Pancreas (tissue), 10 donors: ENCODE data around the gene SPO11. TPM values are rescaled to one million over a fixed set of nuclear protein-coding genes. Genes with fewer than 3 reads are reported as not detected.
A peak's percentile ranks its signal among the peaks of the same experiment; 100 is the strongest.
"Not testable (repeated sequence)": the region's sequence is repeated elsewhere in the genome, so short reads cannot be mapped to it uniquely, and the experiment has no call there.

Source experiments
- ATAC-seq, 4 donors: fragments of 200-7000 bp; cut with Tn5 transposase; one replicate each; pipeline versions ENCODE4 v1.8.0 to v1.9.1; 2020; ENCODE audit warnings: mild to moderate bottlenecking in 4 of 4, moderate library complexity in 4 of 4
- DNase-seq, 6 donors: peaks; one replicate each; pipeline ENCODE4 v3.0.0-alpha.2; 2020
- FAIRE-seq: peaks from 2 replicates; lab custom pipeline; 2012; peaks lifted over from hg19 to GRCh38; lab: Jason Lieb, UNC
- H3K27ac ChIP-seq, 4 donors: fragments of 200-600 bp; sonication (generic); 1 replicate in 3 of 4; 2 replicates in 1 of 4; pipeline versions ENCODE4 v1.5.0 to v1.8.0; 2020
- H3K27me3 ChIP-seq, 4 donors: fragments of 200-600 bp; one replicate each; pipeline ENCODE4 v1.8.0; 2021
- H3K36me3 ChIP-seq, 3 donors: fragments of 200-600 bp; sonication (generic) in 1 of 3; one replicate each; pipeline versions ENCODE4 v1.5.0 to v1.8.0; 2020 to 2021
- H3K4me1 ChIP-seq, 3 donors: fragments of 200-600 bp; one replicate each; pipeline ENCODE4 v1.8.0; 2021
- H3K4me3 ChIP-seq, 4 donors: fragments of 200-600 bp; sonication (generic) in 2 of 4; one replicate each; pipeline versions ENCODE4 v1.5.0 to v1.8.0; 2020 to 2021
- H3K9me3 ChIP-seq, 4 donors: fragments of 200-600 bp; one replicate each; pipeline ENCODE4 v1.8.0; 2021
- WGBS, 2 donors: extraction: QIAGEN DNeasy Blood & Tissue Kit; methylation state at CpG; one replicate each; pipeline ENCODE4 v1.1.7; 2013; 5-methylcytosine and 5-hydroxymethylcytosine counted together
- intact Hi-C, 3 donors: fragments of 100-400 bp; cut with DNase I; formaldehyde crosslinking; loops; one replicate each; pipeline versions ENCODE4 v1.11.1 to v1.14.2; 2022
- polyA plus RNA-seq, 2 donors: library from polyadenylated mRNA; stranded (reverse); fragments of 200-250 nt; gene quantifications; one replicate each; pipeline ENCODE4 v1.2.3, GENCODE V29; 2013
- total RNA-seq, 6 donors: library from RNA; stranded (reverse); fragmentation: NEBNext Ultra II Directional in 4 of 6; extraction: Animal tissue kit (Norgen Biotek cat#: 25700) in 4 of 6; gene quantifications; one replicate each; pipeline versions ENCODE4 v1.2.1 to v1.2.4, GENCODE V29; 2021 to 2023
- TF ChIP-seq, protein P1 (sequence below), 4 donors: fragments of 200-600 bp; sonication (generic) in 3 of 4; IDR thresholded peaks; one replicate each; pipeline versions ENCODE4 v1.5.0 to v1.8.0; 2021; ENCODE audit warnings: antibody characterized with exemption in 4 of 4
- donor health status: healthy with polysubstance abuse.
- donor health status: DM: no; HTN: no; CAD: no; lungs with moderate emphysema.
- donor health status: DM: no; HTN: no; CAD: no.
- donor health status: control.
- donor health status: control.
- donor health status: Bipolar disorder and iron deficiency.
- donor health status: DM: yes; HTN: yes; CAD: no.
- donor health status: DM: no; HTN: no; CAD: no.
- donor health status: DM: no; HTN: no; CAD: no.
- donor health status: DM: yes; HTN: yes; CAD: no.

SPO11 gene
- total and polyA plus RNA-seq, 8 donors: not detected

DNA sequence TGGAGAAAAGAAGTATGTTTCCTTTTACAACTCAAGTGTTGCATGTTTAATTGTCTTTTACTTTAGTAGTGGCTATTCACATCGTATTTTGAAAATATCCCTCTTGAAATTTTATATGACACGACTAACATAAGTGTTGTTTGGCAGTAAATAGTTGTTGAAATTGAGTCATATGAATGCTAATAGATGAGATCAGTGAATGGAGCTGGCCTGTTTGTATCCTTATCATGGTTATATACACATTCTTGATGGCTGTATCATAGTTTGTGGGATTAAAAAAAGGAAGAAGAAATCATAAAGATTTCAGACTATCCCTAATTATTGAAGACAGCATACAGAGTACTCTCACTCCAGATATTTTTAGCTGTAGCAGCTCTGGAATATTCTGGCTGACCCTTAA lies 13.2 kb downstream of the SPO11 start:
- Histone ChIP-seq H3K27me3 (peaks cover 0 to 6% (median 1%) of the 10 kb centered on the region in 4 donors), H3K9me3 (no peaks in the 10 kb centered on the region), H3K27ac (no peak overlapping the region), H3K4me3 (no peak overlapping the region), H3K4me1 (no peaks in the 10 kb centered on the region), H3K36me3 (no peaks in the 10 kb centered on the region)
- 24 to 29% methylated on average over 2 of the region's 2 CpGs for WGBS, 2 donors
- intact Hi-C loops: no loop called here
- DNase-seq (no peak), ATAC-seq (no peak), FAIRE-seq (no peak)
- TF ChIP-seq, protein P1, sequence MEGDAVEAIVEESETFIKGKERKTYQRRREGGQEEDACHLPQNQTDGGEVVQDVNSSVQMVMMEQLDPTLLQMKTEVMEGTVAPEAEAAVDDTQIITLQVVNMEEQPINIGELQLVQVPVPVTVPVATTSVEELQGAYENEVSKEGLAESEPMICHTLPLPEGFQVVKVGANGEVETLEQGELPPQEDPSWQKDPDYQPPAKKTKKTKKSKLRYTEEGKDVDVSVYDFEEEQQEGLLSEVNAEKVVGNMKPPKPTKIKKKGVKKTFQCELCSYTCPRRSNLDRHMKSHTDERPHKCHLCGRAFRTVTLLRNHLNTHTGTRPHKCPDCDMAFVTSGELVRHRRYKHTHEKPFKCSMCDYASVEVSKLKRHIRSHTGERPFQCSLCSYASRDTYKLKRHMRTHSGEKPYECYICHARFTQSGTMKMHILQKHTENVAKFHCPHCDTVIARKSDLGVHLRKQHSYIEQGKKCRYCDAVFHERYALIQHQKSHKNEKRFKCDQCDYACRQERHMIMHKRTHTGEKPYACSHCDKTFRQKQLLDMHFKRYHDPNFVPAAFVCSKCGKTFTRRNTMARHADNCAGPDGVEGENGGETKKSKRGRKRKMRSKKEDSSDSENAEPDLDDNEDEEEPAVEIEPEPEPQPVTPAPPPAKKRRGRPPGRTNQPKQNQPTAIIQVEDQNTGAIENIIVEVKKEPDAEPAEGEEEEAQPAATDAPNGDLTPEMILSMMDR (IDR thresholded peaks at IDR 0.05): no peak

DNA sequence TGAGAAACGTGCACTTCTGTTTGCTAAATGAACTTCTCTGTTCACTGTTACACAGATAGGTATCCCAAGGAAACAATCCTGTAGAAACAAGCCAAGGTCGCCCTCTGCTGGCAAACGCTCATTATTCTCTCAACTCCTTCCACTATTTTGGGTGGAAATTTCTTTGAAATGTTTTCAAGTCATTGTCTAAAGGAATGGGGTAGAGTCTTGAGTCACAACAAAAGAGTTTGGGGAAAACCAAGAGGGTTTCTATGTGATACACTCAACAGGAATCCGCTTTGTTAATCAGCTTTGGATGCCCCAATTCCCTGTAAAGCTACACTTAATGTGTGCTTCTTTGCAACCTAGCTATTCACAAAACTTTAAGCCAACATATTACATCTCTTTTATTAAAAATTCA lies 16.9 kb downstream of the SPO11 start:
- no peaks in the 10 kb centered on the region for H3K9me3 ChIP-seq
- no peaks in the 10 kb centered on the region for H3K36me3 ChIP-seq
- peaks cover 0 to 6% (median 0%) of the 10 kb centered on the region in 4 donors for H3K27me3 ChIP-seq
- H3K27ac ChIP-seq: no peak overlapping the region
- no peak overlapping the region for H3K4me3 ChIP-seq
- TF ChIP-seq, protein P1 (IDR thresholded peaks at IDR 0.05): peak; percentile 37 to 65 (median 50)
- no peaks in the 10 kb centered on the region for H3K4me1 ChIP-seq
- DNase-seq (peak; percentile 40 to 86 (median 67)), FAIRE-seq (peak; percentile 96), ATAC-seq (peak; percentile 41 to 81 (median 64))
- intact Hi-C loops: loop anchor here in 2 of 3 donors (5.0 kb wide), 2 partner anchors 254 to 259 kb away; no protein-coding TSS in a partner anchor
- WGBS, 2 donors: 0 to 1% methylated on average over 4 of the region's 4 CpGs

DNA sequence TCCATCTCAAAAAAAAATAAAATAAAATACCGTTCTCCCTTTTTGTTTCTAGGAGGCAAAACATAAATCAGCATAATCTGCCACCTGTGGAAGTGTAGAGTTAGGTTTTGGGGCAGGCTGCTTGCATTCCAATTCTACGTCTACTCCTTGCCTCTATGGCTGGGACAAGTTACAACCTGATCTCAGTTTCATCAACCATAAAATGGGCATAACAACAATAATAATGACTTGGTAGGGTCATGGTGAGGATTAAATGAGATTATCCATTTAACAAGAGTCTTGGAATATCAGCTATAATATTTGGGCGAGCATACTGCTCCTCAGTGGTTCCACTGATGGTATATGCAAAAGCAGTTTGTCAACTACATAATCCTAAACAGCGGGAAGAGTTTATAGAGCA lies 17.8 kb downstream of the SPO11 start:
- DNase-seq (no peak), ATAC-seq (no peak), FAIRE-seq (no peak)
- Histone ChIP-seq H3K27me3 (peaks cover 0 to 6% (median 0%) of the 10 kb centered on the region in 4 donors), H3K9me3 (no peaks in the 10 kb centered on the region), H3K4me3 (no peak overlapping the region), H3K27ac (no peak overlapping the region), H3K36me3 (no peaks in the 10 kb centered on the region), H3K4me1 (peaks cover 0 to 7% (median 0%) of the 10 kb centered on the region in 3 donors)
- 52 to 67% methylated on average over 4 of the region's 4 CpGs for WGBS, 2 donors
- TF ChIP-seq, protein P1 (IDR thresholded peaks at IDR 0.05): no peak
- intact Hi-C loops: loop anchor here in 2 of 3 donors (5.0 kb wide), 2 partner anchors 255 to 260 kb away; no protein-coding TSS in a partner anchor

DNA sequence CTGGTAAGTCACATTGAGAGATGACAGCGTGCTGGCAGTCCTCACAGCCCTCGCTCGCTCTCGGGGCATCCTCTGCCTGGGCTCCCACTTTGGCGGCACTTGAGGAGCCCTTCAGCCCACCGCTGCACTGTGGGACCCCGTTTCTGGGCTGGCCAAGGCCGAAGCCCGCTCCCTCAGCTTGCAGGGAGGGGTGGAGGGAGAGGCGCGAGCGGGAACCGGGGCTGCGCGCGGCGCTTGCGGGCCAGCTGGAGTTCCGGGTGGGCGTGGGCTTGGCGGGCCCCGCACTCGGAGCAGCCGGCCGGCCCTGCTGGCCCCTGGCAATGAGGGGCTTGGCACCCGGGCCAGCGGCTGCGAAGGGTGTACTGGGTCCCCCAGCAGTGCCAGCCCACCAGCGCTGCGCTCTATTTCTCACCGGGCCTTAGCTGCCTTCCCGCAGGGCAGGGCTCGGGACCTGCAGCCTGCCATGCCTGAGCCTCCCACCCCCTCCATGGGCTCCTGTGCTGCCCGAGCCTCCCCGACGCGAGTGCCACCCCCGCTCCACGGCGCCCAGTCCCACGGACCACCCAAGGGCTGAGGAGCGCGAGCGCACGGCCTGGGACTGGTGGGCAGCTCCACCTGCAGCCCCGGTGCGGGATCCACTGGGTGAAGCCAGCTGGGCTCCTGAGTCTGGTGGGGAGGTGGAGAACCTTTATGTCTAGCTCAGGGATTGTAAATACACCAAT lies 18.8 kb downstream of the SPO11 start:
- H3K27me3 ChIP-seq, H3K4me1 ChIP-seq, ATAC-seq, FAIRE-seq, H3K27ac ChIP-seq, H3K9me3 ChIP-seq, H3K36me3 ChIP-seq, H3K4me3 ChIP-seq: not testable (repeated sequence)
- peak in 1 of 6 donors; percentile 46 for DNase-seq
- WGBS, 2 donors: 61 to 64% methylated on average over 36 to 47 of the region's 47 CpGs
- intact Hi-C loops: loop anchor here in 2 of 3 donors (5.0 kb wide), 2 partner anchors 256 to 261 kb away; no protein-coding TSS in a partner anchor

DNA sequence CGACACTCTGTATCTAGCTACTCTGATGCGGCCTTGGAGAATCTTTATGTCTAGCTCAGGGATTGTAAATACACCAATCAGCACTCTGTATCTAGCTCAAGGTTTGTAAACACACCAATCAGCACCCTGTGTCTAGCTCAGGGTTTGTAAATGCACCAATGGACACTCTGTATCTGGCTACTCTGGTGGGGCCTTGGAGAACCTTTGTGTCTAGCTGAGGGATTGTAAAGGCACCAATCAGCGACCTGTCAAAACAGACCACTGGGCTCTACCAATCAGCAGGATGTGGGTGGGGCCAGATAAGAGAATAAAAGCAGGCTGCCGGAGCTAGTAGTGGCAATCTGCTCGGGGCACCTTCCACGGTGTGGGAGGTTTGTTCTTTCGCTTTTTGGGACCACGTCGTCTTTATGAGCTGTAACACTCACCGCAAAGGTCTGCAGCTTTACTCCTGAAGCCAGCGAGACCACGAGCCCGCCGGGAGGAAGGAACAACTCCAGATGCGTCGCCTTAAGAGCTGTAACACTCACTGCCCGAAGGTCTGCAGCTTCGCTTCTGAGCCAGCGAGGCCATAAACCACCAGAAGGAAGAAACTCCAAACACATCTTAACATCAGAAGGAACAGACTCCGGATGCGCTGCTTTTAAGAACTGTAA lies 19.4 kb downstream of the SPO11 start:
- H3K27ac ChIP-seq, H3K4me1 ChIP-seq, FAIRE-seq, ATAC-seq, H3K9me3 ChIP-seq, H3K36me3 ChIP-seq, H3K27me3 ChIP-seq, H3K4me3 ChIP-seq, DNase-seq: not testable (repeated sequence)
- intact Hi-C loops: loop anchor here in 2 of 3 donors (5.0 kb wide), 2 partner anchors 257 to 262 kb away; no protein-coding TSS in a partner anchor
- 79 to 85% methylated on average over 21 of the region's 21 CpGs for WGBS, 2 donors
